Measurements from ENCODE around the gene DCC. TPM values are rescaled to one million over a fixed set of nuclear protein-coding genes. Genes with fewer than 3 reads are reported as not detected.

The DCC gene
- total RNA-seq, 4 donors from 2014 or later: 0.27 to 2.5 TPM; not detected in 2

- Histone ChIP-seq H3K4me1 (no peaks in the 10 kb centered on the region), H3K4me3 (no peak overlapping the region), H3K9me3 (no peaks in the 10 kb centered on the region), H3K27me3 (no peaks in the 10 kb centered on the region), H3K27ac (no peak overlapping the region), H3K36me3 (no peaks in the 10 kb centered on the region)
- intact Hi-C loops (cut with DNase I; ENCODE audit: low total_unique reads) (loop anchor here (5.0 to 10.0 kb wide), 2 partner anchors 141 to 1323 kb away; no protein-coding TSS in a partner anchor), in situ Hi-C loops (cut with MboI; ENCODE audit: low pct_ligation_motif_present in 1 of 4, low pct_unique_long_range_greater_than_20kb in 1 of 4, low sequenced_read_pairs in 3 of 4) (no loop called here)
- no peak for DNase-seq
- TF ChIP-seq POLR2AphosphoS5 (IDR thresholded peaks at IDR 0.05) (no peak), POLR2A (IDR thresholded peaks at IDR 0.05) (no peak), EP300 (IDR thresholded peaks at IDR 0.05; ENCODE audit: low read depth) (no peak)
- TF ChIP-seq, protein P1, sequence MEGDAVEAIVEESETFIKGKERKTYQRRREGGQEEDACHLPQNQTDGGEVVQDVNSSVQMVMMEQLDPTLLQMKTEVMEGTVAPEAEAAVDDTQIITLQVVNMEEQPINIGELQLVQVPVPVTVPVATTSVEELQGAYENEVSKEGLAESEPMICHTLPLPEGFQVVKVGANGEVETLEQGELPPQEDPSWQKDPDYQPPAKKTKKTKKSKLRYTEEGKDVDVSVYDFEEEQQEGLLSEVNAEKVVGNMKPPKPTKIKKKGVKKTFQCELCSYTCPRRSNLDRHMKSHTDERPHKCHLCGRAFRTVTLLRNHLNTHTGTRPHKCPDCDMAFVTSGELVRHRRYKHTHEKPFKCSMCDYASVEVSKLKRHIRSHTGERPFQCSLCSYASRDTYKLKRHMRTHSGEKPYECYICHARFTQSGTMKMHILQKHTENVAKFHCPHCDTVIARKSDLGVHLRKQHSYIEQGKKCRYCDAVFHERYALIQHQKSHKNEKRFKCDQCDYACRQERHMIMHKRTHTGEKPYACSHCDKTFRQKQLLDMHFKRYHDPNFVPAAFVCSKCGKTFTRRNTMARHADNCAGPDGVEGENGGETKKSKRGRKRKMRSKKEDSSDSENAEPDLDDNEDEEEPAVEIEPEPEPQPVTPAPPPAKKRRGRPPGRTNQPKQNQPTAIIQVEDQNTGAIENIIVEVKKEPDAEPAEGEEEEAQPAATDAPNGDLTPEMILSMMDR (IDR thresholded peaks at IDR 0.05): no peak
Observed at GRCh38 chr18:52888014-52888413, 548.0 kb downstream of the DCC start.

- H3K4me1 ChIP-seq: no peaks in the 10 kb centered on the region
- DNase-seq: no peak
- no peaks in the 10 kb centered on the region for H3K36me3 ChIP-seq
- H3K27ac ChIP-seq: no peak overlapping the region
- H3K9me3 ChIP-seq: no peaks in the 10 kb centered on the region
- in situ Hi-C loops (cut with MboI; ENCODE audit: low pct_ligation_motif_present in 1 of 4, low pct_unique_long_range_greater_than_20kb in 1 of 4, low sequenced_read_pairs in 3 of 4): loop anchor here in 1 of 4 donors (10.0 kb wide), 1 partner anchor 60 kb away; no protein-coding TSS in a partner anchor
- TF ChIP-seq EP300 (IDR thresholded peaks at IDR 0.05; ENCODE audit: low read depth): no peak
- TF ChIP-seq, protein P1 (IDR thresholded peaks at IDR 0.05): no peak
- H3K27me3 ChIP-seq: no peaks in the 10 kb centered on the region
- no peak overlapping the region for H3K4me3 ChIP-seq
- 85% methylated on average over 2 to 3 of the region's 3 CpGs for WGBS, 2 donors (ENCODE audit: low coverage in 1 of 2)
- intact Hi-C loops (cut with DNase I; ENCODE audit: low total_unique reads): no loop called here
Observed at GRCh38 chr18:52894801-52895200, 554.8 kb downstream of the DCC start.

DNA sequence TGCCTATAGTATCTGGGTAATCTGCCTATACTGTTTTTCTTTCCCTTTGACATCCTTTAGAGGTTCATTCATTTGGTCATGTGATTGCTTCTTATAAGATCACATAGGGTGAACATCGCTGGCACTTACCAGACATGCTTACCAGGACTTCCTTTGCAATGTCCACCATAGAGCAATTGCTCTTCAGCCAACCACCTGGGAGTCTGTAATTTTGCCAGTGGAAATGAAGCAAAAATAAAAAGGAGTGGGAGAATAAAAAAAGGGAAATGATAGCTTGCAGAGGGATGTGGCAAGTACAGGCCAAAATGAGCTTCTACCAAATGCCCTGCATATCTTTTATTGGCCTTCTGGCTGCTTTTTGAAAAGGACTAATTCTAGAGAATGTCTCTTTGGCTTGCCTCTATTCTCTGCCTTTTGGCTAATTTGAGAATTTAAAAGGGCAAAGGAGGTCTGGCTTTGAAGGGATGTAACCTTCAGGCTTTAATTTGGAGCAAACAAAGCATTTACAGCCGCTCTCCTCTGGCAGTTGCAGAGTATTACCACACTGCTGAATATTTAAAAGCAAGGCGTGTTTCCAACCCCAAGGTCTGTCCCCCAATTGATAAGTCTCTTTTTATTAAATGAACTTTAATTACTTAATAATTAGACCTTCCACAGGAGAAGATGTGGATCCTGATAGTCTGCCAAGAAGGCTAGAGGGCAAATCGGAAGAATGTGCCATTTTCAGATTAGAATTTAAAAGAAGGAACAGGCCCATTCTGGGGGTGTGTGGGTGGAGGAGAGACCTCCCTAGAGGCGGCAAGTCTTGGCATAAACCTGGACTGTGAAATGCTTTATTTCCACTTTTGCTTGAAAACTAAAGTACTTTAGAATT, 557.9 kb downstream of the DCC start:
- TF ChIP-seq POLR2A (IDR thresholded peaks at IDR 0.05) (no peak), POLR2AphosphoS5 (IDR thresholded peaks at IDR 0.05) (no peak), EP300 (IDR thresholded peaks at IDR 0.05; ENCODE audit: low read depth) (no peak)
- TF ChIP-seq, protein P1 (IDR thresholded peaks at IDR 0.05): no peak
- Histone ChIP-seq H3K36me3 (no peaks in the 10 kb centered on the region), H3K9me3 (no peaks in the 10 kb centered on the region), H3K27me3 (no peaks in the 10 kb centered on the region), H3K27ac (no peak overlapping the region), H3K4me3 (no peak overlapping the region), H3K4me1 (no peaks in the 10 kb centered on the region)
- in situ Hi-C loops (cut with MboI; ENCODE audit: low pct_ligation_motif_present in 1 of 4, low pct_unique_long_range_greater_than_20kb in 1 of 4, low sequenced_read_pairs in 3 of 4) (loop anchor here in 1 of 4 donors (10.0 kb wide), 1 partner anchor 57 kb away; no protein-coding TSS in a partner anchor), intact Hi-C loops (cut with DNase I; ENCODE audit: low total_unique reads) (no loop called here)
- DNase-seq: no peak
- 88 to 94% methylated on average over 5 of the region's 5 CpGs for WGBS, 2 donors (ENCODE audit: low coverage in 1 of 2)

DNA sequence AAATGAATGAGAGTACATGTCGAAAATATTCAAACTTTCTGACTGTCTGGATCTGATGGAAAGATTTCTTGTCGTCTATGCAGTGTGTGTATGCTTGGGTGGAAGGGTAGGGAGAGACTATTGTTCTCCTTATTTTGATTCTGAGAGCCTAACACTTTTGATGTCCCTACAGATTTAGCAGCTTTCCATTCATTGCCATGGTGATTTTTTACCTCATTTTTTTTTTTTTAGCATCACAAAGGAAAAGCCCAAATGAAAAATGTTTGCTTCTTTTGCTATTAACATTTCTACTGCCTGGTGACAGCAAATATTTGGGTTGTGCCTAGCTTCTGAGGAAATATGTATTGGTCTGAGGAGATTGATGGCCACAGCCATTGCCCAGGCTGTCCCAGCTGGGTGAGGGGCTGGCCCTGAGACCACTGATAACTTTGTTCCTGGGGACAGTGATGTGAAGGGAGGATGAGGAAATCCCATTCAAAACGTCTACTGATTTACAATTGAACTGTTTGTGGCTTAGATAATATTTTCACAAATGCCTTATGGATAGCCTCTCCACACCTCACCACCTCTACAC, 558.6 kb downstream of the DCC start:
- H3K27ac ChIP-seq: no peak overlapping the region
- H3K36me3 ChIP-seq: no peaks in the 10 kb centered on the region
- in situ Hi-C loops (cut with MboI; ENCODE audit: low pct_ligation_motif_present in 1 of 4, low pct_unique_long_range_greater_than_20kb in 1 of 4, low sequenced_read_pairs in 3 of 4): loop anchor here in 1 of 4 donors (10.0 kb wide), 1 partner anchor 56 kb away; no protein-coding TSS in a partner anchor
- no peak for DNase-seq
- no peaks in the 10 kb centered on the region for H3K4me1 ChIP-seq
- TF ChIP-seq POLR2AphosphoS5 (IDR thresholded peaks at IDR 0.05): no peak
- TF ChIP-seq, protein P1 (IDR thresholded peaks at IDR 0.05): no peak
- TF ChIP-seq EP300 (IDR thresholded peaks at IDR 0.05; ENCODE audit: low read depth): no peak
- TF ChIP-seq POLR2A (IDR thresholded peaks at IDR 0.05): no peak
- no peaks in the 10 kb centered on the region for H3K27me3 ChIP-seq
- no peaks in the 10 kb centered on the region for H3K9me3 ChIP-seq
- no peak overlapping the region for H3K4me3 ChIP-seq
- intact Hi-C loops (cut with DNase I; ENCODE audit: low total_unique reads): no loop called here
- 66 to 75% methylated on average over 2 to 3 of the region's 3 CpGs for WGBS, 2 donors (ENCODE audit: low coverage in 1 of 2)

All from transverse colon (tissue), 4 donors.